Measurements from ENCODE around the gene KIAA0825.

- no peak for TF ChIP-seq CTCF (IDR thresholded peaks at IDR 0.05)
- no peak for TF ChIP-seq POLR2A (IDR thresholded peaks at IDR 0.05)
- no peak for TF ChIP-seq EP300 (IDR thresholded peaks at IDR 0.05)
Measured at GRCh38 chr5:94442991-94443390, 175.4 kb downstream of the KIAA0825 start.

Data from tibial nerve (tissue), 4 donors.